GM12801 (cell line): ENCODE data around the gene ZRANB3.

Experiments used
- TF ChIP-seq, protein P1 (sequence below): IDR thresholded peaks from one replicate; pipeline ENCODE4 v1.5.1; 2011; ENCODE audit warnings: control low read depth; ENCODE audit not compliant: insufficient read length; ENCODE audit errors: extremely low read depth

The ZRANB3 gene

DNA sequence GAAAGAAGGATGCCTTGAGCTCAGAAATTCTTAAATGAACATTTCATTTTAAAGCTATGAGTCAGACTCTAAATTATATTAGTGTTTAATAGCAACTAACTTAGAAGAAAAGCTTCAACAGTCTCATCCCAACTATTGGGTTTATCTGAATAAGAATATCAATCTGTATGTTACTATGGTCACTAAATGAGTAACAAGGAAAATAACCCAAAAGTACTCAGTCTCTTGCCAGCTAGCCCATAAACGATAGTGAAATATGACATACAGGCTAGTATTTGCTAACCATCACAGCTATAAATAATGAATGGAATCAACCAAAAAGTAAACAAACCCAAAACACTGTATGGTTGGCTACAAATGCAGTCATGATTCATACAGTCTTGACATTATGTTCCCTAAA, 304.1 kb downstream of the ZRANB3 start:
- TF ChIP-seq, protein P1, sequence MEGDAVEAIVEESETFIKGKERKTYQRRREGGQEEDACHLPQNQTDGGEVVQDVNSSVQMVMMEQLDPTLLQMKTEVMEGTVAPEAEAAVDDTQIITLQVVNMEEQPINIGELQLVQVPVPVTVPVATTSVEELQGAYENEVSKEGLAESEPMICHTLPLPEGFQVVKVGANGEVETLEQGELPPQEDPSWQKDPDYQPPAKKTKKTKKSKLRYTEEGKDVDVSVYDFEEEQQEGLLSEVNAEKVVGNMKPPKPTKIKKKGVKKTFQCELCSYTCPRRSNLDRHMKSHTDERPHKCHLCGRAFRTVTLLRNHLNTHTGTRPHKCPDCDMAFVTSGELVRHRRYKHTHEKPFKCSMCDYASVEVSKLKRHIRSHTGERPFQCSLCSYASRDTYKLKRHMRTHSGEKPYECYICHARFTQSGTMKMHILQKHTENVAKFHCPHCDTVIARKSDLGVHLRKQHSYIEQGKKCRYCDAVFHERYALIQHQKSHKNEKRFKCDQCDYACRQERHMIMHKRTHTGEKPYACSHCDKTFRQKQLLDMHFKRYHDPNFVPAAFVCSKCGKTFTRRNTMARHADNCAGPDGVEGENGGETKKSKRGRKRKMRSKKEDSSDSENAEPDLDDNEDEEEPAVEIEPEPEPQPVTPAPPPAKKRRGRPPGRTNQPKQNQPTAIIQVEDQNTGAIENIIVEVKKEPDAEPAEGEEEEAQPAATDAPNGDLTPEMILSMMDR = no peak

DNA sequence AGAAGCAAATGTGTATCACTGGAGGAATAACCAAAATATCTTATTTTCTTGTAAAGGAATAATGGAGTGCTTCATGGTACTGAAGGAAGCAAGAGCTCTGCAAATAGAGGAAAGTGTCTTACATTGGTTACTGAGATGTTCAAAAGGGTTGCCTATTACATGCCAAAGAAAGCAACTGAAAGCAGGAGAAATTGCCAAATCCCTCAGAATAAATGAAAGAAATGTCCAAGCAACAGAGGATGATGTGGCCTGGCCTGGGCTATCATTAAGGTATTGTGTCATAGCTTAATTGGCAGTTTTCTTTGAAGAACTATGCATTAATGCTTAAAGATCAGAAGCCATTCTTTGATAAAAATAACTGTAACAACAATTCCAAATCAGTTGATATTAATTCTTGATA, 305.2 kb downstream of the ZRANB3 start:
- TF ChIP-seq, protein P1 = no peak

DNA sequence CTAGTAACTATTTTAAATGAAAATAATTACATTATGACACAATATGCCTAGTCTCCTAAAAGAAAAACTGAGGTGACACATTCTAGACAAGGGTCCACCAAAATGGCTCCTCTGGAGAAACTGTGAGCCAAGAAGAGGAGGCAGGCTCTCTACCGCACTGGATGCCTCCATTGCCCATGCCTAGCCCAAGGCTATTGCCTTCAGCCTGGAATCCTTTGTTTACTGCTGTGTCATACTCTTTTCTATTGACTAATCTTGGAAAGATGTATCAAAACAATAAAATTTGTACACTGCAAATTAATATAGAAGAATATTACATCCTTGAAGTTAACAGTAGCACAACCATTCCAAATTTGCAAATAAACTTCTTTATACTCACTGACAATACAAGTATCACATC, 311.8 kb downstream of the ZRANB3 start:
- TF ChIP-seq, protein P1 = no peak

DNA sequence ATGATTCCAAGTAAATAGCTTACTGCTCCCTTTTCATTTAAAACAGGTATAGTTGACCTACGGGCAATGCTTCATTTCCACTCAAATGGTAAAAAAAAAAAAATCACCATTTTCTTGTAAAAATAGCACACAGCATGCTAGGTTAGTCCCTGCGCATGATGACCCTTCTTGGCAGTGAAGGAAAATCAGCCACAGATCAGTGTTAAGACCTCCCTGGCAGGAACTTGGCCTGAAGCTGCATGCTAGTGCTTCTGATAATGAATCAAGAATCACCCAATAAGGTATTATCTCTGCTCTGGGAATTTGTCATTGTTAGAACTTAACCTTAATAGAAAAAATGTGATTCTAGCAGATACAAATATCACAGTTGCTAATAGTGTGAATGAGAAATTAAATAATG, 312.6 kb downstream of the ZRANB3 start:
- TF ChIP-seq, protein P1 = no peak

DNA sequence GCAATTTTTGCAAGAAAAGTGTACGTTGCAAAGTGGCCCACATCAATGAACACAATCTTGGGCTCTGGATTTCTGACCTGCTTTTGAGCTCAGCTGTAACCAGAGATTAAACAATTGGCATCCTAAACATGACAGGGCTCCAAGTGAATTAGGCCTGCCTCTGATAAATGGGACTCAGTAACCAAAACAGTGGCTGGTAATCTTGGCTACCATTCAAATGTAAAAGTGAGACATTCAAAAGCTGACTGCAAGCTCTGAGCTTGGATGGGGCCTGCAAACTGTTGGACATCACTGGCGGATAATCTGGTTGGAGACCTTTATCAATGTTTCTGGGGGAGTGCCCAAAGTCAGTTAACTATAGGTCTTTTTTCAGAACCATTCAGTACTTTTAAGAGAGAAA, 318.3 kb downstream of the ZRANB3 start:
- TF ChIP-seq, protein P1 = no peak

DNA sequence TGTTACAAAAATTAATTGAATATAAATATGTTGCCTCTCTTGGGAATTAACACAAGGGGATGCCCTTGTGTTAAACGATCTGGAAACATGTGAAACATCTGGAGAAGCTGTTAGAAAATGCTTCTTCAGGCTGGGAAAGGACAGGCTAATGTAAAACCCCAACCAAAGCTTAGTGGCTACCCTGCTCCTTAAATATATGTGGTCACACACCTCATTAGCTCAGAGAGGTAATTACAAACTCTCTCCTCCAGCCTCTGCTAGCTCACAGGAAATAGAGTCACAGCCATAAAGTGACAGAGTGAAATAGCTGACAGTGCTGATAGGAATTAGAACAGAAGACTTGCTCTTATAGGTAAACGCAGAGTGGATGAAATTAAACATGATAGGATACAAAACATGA, 323.0 kb downstream of the ZRANB3 start:
- TF ChIP-seq, protein P1 = no peak

DNA sequence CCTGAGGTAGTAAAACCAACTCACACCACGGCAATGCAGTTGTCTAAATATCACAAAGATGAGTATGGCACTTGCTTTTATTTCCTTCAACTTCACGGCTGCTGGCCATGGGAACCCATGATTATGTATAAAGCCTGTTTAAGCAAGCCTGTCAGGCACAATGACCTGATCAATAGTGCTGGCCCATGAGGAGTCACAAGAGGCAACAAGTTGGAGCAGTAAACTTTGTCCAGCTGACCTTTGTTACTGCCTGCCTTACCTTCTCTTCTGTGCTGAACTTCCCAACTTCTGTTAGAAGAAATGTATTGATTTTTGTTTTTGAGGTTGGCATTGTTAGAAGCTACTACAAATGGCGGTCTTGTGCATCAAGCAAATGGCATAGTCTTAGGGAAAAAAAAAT, 327.1 kb downstream of the ZRANB3 start:
- TF ChIP-seq, protein P1 = no peak

DNA sequence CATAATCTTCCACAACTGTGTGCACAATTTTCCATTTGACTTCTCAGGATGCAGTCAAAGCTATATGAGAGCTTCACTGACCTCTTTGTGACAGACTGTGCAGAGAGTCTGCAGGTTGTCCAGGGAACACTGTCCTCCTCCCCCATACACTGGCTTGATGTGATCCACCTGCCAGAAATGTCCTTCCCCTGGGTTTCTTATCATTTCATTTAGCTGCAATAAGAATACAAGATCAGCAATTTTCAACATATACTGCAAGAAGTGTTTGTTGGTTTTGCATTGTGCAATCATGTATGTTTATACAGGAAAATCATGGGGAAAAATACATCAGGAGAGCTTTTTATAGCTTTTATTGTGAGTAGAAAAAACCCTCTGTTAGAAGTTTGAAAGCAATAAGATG, 328.3 kb downstream of the ZRANB3 start:
- TF ChIP-seq, protein P1 = no peak
